K562 (cell line): ENCODE data around the gene TNRC6B. TPM values are rescaled to one million over a fixed set of nuclear protein-coding genes. Genes with fewer than 3 reads are reported as not detected.

Source experiments
- BCLAF1 ChIP-seq, 2 experiments: fragments of 450-650 bp in 1 of 2; IDR thresholded peaks; 2 replicates each; pipeline ENCODE4 v1.6.1; 2011 to 2017; ENCODE audit warnings: low read depth in 2 of 2, antibody characterized with exemption in 1 of 2, borderline replicate concordance in 1 of 2, low read length in 1 of 2, mild to moderate bottlenecking in 1 of 2, mixed read lengths in 1 of 2; ENCODE audit not compliant: control insufficient read depth in 1 of 2
- CBFA2T3 ChIP-seq: fragments of 450-650 bp; IDR thresholded peaks from 2 replicates; pipeline ENCODE4 v1.6.1; 2017
- DIDO1 ChIP-seq: fragments of 450-650 bp; IDR thresholded peaks from 2 replicates; pipeline ENCODE4 v1.6.1; 2016; ENCODE audit warnings: low read depth, missing biosample characterization, missing genetic modification characterization
- ETV6 ChIP-seq, 3 experiments: fragments of 150-350 bp in 1 of 3; sonication (generic) in 1 of 3; formaldehyde crosslinking in 1 of 3; IDR thresholded peaks; 2 replicates each; pipeline versions ENCODE4 v1.6.1 to v1.8.0; 2014 to 2022; ENCODE audit warnings: borderline replicate concordance in 2 of 3, low read depth in 2 of 3, antibody characterized with exemption in 1 of 3, low read length in 1 of 3, mild to moderate bottlenecking in 1 of 3, missing genetic modification reagents in 1 of 3
- FOXJ2 ChIP-seq: fragments of 200-800 bp; sonication (Bioruptor generic); IDR thresholded peaks from 2 replicates; pipeline ENCODE4 v1.6.1; 2016; ENCODE audit warnings: missing genetic modification characterization, missing compliant biosample characterization
- HDAC1 ChIP-seq, 2 experiments: fragments of 450-650 bp; IDR thresholded peaks; 2 replicates each; pipeline ENCODE4 v1.6.1; 2016 to 2017; ENCODE audit warnings: inconsistent platforms in 1 of 2, mild to moderate bottlenecking in 1 of 2, moderate library complexity in 1 of 2
- KAT2B ChIP-seq: IDR thresholded peaks from one replicate; pipeline ENCODE4 v1.6.1; 2012; ENCODE audit warnings: low read depth, mild to moderate bottlenecking, control low read depth, inconsistent platforms, low read length, moderate library complexity
- MAZ ChIP-seq, 2 experiments: fragments of 450-650 bp in 1 of 2; sonication (generic) in 1 of 2; formaldehyde crosslinking; IDR thresholded peaks in 1 of 2; conservative IDR thresholded peaks in 1 of 2; 2 replicates each; pipeline versions ENCODE4 v1.4.0 to v1.5.0; 2020; ENCODE audit warnings: mild to moderate bottlenecking in 1 of 2, missing genetic modification reagents in 1 of 2
- MYC ChIP-seq, 2 experiments: fragments of 250-450 bp in 1 of 2; sonication (Bioruptor Pico) in 1 of 2; IDR thresholded peaks; 2 replicates each; pipeline versions ENCODE4 v1.5.1 to v1.6.1; 2012 to 2021; ENCODE audit warnings: low read depth in 2 of 2, borderline replicate concordance in 1 of 2, improper control_type of control experiment in 1 of 2, low read length in 1 of 2, mild to moderate bottlenecking in 1 of 2, moderate library complexity in 1 of 2
- NONO ChIP-seq, 2 experiments: fragments of 200-400 bp in 1 of 2; fragments of 450-650 bp in 1 of 2; formaldehyde crosslinking in 1 of 2; IDR thresholded peaks; 2 replicates each; pipeline ENCODE4 v1.6.1; 2017; ENCODE audit warnings: low read depth in 2 of 2, mild to moderate bottlenecking in 2 of 2, moderate library complexity in 2 of 2, low read length in 1 of 2
- POLR3A ChIP-seq: IDR thresholded peaks from 2 replicates; pipeline ENCODE4 v1.6.1; 2011; ENCODE audit warnings: borderline replicate concordance, mild to moderate bottlenecking, moderate library complexity; ENCODE audit not compliant: insufficient read length, insufficient read depth; ENCODE audit errors: extremely low read depth
- SETDB1 ChIP-seq: IDR thresholded peaks from one replicate; pipeline ENCODE4 v1.6.1; 2012; ENCODE audit warnings: low read length, control low read depth, inconsistent platforms
- SIN3A ChIP-seq, 2 experiments: fragments of 150-350 bp in 1 of 2; IDR thresholded peaks; 2 replicates each; pipeline ENCODE4 v1.6.1; 2011 to 2016; ENCODE audit warnings: borderline replicate concordance in 2 of 2, low read depth in 2 of 2, low read length in 2 of 2, mild to moderate bottlenecking in 2 of 2, moderate library complexity in 2 of 2; ENCODE audit not compliant: control insufficient read depth in 1 of 2
- ZFP91 ChIP-seq: sonication (generic); formaldehyde crosslinking; IDR thresholded peaks from 2 replicates; pipeline ENCODE4 v1.8.0; 2022; ENCODE audit warnings: mild to moderate bottlenecking, missing genetic modification reagents
- ZNF316 ChIP-seq: fragments of 450-650 bp; IDR thresholded peaks from 2 replicates; pipeline ENCODE4 v1.6.1; 2016
- ZNF592 ChIP-seq: fragments of 450-650 bp; IDR thresholded peaks from 2 replicates; pipeline ENCODE4 v1.6.1; 2017; ENCODE audit warnings: antibody characterized with exemption, mild to moderate bottlenecking
- ZNF766 ChIP-seq: fragments of 200-800 bp; sonication (Bioruptor generic); conservative IDR thresholded peaks from 2 replicates; pipeline ENCODE4 v1.6.1; 2016; ENCODE audit warnings: missing genetic modification characterization, missing compliant biosample characterization
- polyA plus RNA-seq, 8 experiments: library from polyadenylated mRNA; depleted of rRNA in 4 of 8; stranded (reverse) in 5 of 8; unstranded in 3 of 8; fragments of >200 nt; fragmentation: Nextera tagmentation in 2 of 8; fragmentation: Illumina TruSeq in 1 of 8; extraction: Ambion mirVana in 2 of 8; extraction: Trizol in 1 of 8; gene quantifications; 2 replicates each; pipeline versions ENCODE4 v1.2.1 to v1.2.3, GENCODE V29; 2011 to 2014; ENCODE audit warnings: inconsistent platforms in 1 of 8, missing spikeins in 1 of 8
- total RNA-seq, 7 experiments: library from RNA; depleted of rRNA in 6 of 7; stranded (reverse); fragments of >200 nt in 6 of 7; fragmentation: Illumina TruSeq in 2 of 7; extraction: Trizol in 2 of 7; gene quantifications; 2 replicates each; pipeline versions ENCODE4 v1.2.1 to v1.2.3, GENCODE V29; 2011 to 2021; ENCODE audit warnings: low replicate concordance in 1 of 7

TNRC6B gene
- total and polyA plus RNA-seq, 9 of the 15 experiments (the other 6 are each of a cell fraction or from before 2014, with no cell fraction given): 0.96 to 18.8 (median 10.8) TPM

GRCh38 chr22:40263191-40263590, 85.5 kb downstream of the TNRC6B start (continued):
- TF ChIP-seq ZNF592 (0 out of 2 replicates have a peak, but pooled peaks have one; percentile 23), BCLAF1 (IDR thresholded peaks at IDR 0.05; ENCODE audit: borderline replicate concordance in 1 of 2, control insufficient read depth in 1 of 2, low read depth in 2 of 2, low read length in 1 of 2) (no peak), ETV6 (IDR thresholded peaks at IDR 0.05; ENCODE audit: borderline replicate concordance in 1 of 2, low read depth in 2 of 2, low read length in 1 of 2) (no peak), ETV6 (CRISPR knock-in tag; IDR thresholded peaks at IDR 0.05; ENCODE audit: borderline replicate concordance) (no peak), MYC (IDR thresholded peaks at IDR 0.05; ENCODE audit: low read depth, low read length) (peak; percentile 17; the same call in 1 of the 2 replicates), MYC (CRISPR knock-in tag; IDR thresholded peaks at IDR 0.05; ENCODE audit: borderline replicate concordance, low read depth) (no peak), SIN3A (IDR thresholded peaks at IDR 0.05; ENCODE audit: borderline replicate concordance in 2 of 2, control insufficient read depth in 1 of 2, low read depth in 2 of 2, low read length in 2 of 2) (peak in 1 of 2 experiments; percentile 76; a peak in 1 of 4 replicates), ZFP91 (CRISPR knock-in tag) (no peak), DIDO1 (tag) (no peak), ZNF766 (CRISPR knock-in tag) (peak; percentile 99), HDAC1 (IDR thresholded peaks at IDR 0.05) (no peak), SETDB1 (no peak), MAZ (CRISPR knock-in tag; conservative IDR thresholded peaks at IDR 0.05 in 1 of 2, IDR thresholded peaks at IDR 0.05 in 1 of 2) (no peak), KAT2B (no peak), FOXJ2 (tag) (no peak), POLR3A (no peak), NONO (IDR thresholded peaks at IDR 0.05; ENCODE audit: low read depth in 2 of 2, low read length in 1 of 2) (no peak), ZNF316 (no peak), CBFA2T3 (peak; percentile 55)
